Activated T-helper 2 cell treated with anti-CD3 and anti-CD28 coated beads, Interferon-gamma antibody, Interleukin-2, Interleukin-4, amounts not matched to agents 10 μg/mL and 5 μg/mL and 100 μg/mL, durations not matched to agents 14 hours and 24 hours and 36 hours (primary cell): ENCODE measurements around the gene FMN2. TPM values are rescaled to one million over a fixed set of nuclear protein-coding genes. Genes with fewer than 3 reads are reported as not detected.

Experiments used
- DNase-seq: peaks from one replicate; pipeline ENCODE4 v3.0.0; 2021; ENCODE audit warnings: low spot score
- H3K27ac Mint-ChIP-seq: one replicate; pipeline ENCODE4 v1.8.0; 2021; ENCODE audit warnings: mixed read lengths
- H3K27me3 Mint-ChIP-seq: one replicate; pipeline ENCODE4 v1.8.0; 2021; ENCODE audit warnings: low read depth, mixed read lengths
- H3K36me3 Mint-ChIP-seq: one replicate; pipeline ENCODE4 v1.8.0; 2021; ENCODE audit warnings: low read depth, mixed read lengths
- H3K4me1 Mint-ChIP-seq: one replicate; pipeline ENCODE4 v1.8.0; 2021; ENCODE audit warnings: low read depth, mixed read lengths
- H3K4me3 Mint-ChIP-seq: one replicate; pipeline ENCODE4 v1.8.0; 2021; ENCODE audit warnings: low read depth, mild to moderate bottlenecking, moderate library complexity, mixed read lengths
- H3K9me3 Mint-ChIP-seq: one replicate; pipeline ENCODE4 v1.8.0; 2021; ENCODE audit warnings: mixed read lengths
- intact Hi-C: fragments of 100-400 bp; cut with micrococcal nuclease; formaldehyde crosslinking; loops from one replicate; pipeline ENCODE4 v1.15.1; 2023
- total RNA-seq: library from RNA; stranded (reverse); gene quantifications from 2 replicates; pipeline ENCODE4 v1.2.3, GENCODE V29; 2022

Gene FMN2
- total RNA-seq, 1 donor from 2014 or later, result not detected

DNA sequence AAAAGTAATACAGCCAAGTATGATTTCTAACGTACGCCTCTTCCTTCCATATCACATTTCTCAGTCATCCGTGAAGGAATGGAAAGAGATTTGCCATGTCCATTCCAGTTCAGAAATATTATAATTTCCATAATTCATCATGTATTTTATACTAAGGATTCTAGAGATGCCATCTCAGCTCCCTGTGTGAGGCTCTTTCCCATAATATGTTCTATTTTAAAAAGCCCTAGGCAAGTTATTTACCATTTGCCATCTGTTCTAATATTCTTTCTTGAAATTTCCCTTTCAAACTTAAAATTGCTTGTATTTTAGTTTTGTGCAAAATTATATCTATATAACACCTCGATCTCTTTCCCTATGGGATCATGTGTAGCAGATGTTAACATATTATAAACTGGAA lies 106.7 kb downstream of the FMN2 start:
- DNase-seq, result no peak
- H3K4me1 Mint-ChIP-seq, result no peaks in the 10 kb centered on the region
- H3K27me3 Mint-ChIP-seq, result no peaks in the 10 kb centered on the region
- H3K4me3 Mint-ChIP-seq, result no peak overlapping the region
- H3K9me3 Mint-ChIP-seq, result no peaks in the 10 kb centered on the region
- H3K36me3 Mint-ChIP-seq, result no peaks in the 10 kb centered on the region
- intact Hi-C loops, result no loop called here
- H3K27ac Mint-ChIP-seq, result no peak overlapping the region

DNA sequence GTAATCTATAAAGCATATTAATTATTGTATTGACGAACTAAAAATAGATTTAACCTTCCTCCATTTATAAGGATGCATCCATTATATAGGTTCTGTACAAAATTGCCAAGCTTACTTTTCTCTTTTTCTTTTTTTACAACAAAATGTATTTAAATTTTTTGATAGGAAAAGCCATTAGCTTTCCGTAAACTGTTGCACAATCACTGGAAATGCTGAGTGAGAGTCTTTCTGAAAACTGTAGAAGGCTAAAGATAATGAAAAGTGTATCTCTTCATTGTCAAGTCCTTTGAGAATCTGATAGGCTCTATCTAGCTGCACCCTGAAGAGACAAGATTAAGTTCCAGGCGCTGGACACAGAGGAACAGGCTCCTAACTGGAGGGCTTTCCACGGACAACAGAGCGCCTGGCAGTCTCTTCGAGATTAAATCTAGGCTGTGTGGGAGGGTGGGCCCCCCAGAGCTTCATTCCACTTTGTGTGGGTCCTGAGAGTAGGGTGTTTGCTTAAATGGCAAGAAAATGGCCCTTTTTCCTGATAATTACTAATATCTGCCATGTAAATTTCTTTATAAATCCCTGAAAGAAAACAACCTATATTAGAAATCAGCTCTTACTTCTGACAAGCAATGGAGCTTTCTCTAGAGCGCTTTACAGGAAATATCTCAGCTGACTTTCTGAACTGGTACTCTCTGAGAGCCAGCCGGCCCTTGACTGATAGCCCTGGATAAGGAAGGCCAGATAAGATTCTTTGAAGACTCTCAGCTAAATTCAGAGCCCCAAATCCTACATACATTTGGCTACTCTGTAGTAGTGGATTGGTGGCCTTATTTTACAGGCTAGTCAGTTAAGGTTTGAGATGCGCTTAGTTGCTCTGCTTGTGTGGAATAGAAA lies 108.3 kb downstream of the FMN2 start:
- no peak for DNase-seq
- H3K9me3 Mint-ChIP-seq, result no peaks in the 10 kb centered on the region
- intact Hi-C loops, result no loop called here
- no peak overlapping the region for H3K27ac Mint-ChIP-seq
- no peaks in the 10 kb centered on the region for H3K4me1 Mint-ChIP-seq
- H3K4me3 Mint-ChIP-seq, result no peak overlapping the region
- no peaks in the 10 kb centered on the region for H3K36me3 Mint-ChIP-seq
- H3K27me3 Mint-ChIP-seq, result no peaks in the 10 kb centered on the region

- intact Hi-C loops, result no loop called here
- H3K4me3 Mint-ChIP-seq, result no peak overlapping the region
- H3K9me3 Mint-ChIP-seq, result peaks cover 3% of the 10 kb centered on the region
- H3K4me1 Mint-ChIP-seq, result no peaks in the 10 kb centered on the region
- no peaks in the 10 kb centered on the region for H3K36me3 Mint-ChIP-seq
- H3K27me3 Mint-ChIP-seq, result no peaks in the 10 kb centered on the region
- H3K27ac Mint-ChIP-seq, result no peak overlapping the region
- DNase-seq, result no peak
These were observed 110.2 kb downstream of the FMN2 start for GRCh38 chr1:240201931-240202330.

GRCh38 chr1:240207073-240207709 lies 115.5 kb downstream of the FMN2 start:
- Mint-ChIP-seq H3K27me3 (no peaks in the 10 kb centered on the region), H3K4me3 (no peak overlapping the region), H3K4me1 (no peaks in the 10 kb centered on the region), H3K9me3 (peaks cover 8% of the 10 kb centered on the region), H3K27ac (no peak overlapping the region), H3K36me3 (no peaks in the 10 kb centered on the region)
- no peak for DNase-seq
- intact Hi-C loops, result no loop called here

DNA sequence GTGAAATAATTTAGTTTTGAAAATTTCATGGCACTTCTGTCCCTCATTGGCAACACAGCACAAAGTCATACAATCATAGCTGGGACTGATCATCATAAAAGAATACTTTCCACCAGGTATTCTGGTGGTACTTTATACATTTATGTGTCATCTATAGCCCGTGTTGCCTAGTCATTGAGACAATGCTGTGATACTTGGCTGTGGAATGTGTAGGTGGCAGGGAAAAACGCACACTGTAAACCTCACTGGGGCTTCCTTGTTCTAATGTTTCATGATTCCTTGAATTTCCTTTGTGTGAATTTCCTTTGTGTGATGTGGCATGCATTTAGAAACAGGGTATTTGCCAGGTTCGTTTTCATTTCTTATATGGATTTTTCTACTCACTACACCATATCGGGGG lies 118.3 kb downstream of the FMN2 start:
- H3K27me3 Mint-ChIP-seq, result no peaks in the 10 kb centered on the region
- H3K36me3 Mint-ChIP-seq, result no peaks in the 10 kb centered on the region

GRCh38 chr1:240212556-240212955 lies 120.9 kb downstream of the FMN2 start:
- no peak for DNase-seq
- intact Hi-C loops, result no loop called here
- Mint-ChIP-seq H3K4me1 (no peaks in the 10 kb centered on the region), H3K27ac (no peak overlapping the region), H3K36me3 (no peaks in the 10 kb centered on the region), H3K27me3 (no peaks in the 10 kb centered on the region), H3K4me3 (no peak overlapping the region), H3K9me3 (peaks cover 5% of the 10 kb centered on the region)

More for the DNA sequence above, 118.3 kb downstream of the FMN2 start:
- Mint-ChIP-seq H3K27ac (no peak overlapping the region), H3K4me1 (no peaks in the 10 kb centered on the region), H3K9me3 (peaks cover 8% of the 10 kb centered on the region), H3K4me3 (no peak overlapping the region)
- intact Hi-C loops, result no loop called here
- no peak for DNase-seq

- intact Hi-C loops, result no loop called here
- Mint-ChIP-seq H3K4me3 (no peak overlapping the region), H3K4me1 (no peaks in the 10 kb centered on the region), H3K27ac (no peak overlapping the region), H3K27me3 (no peaks in the 10 kb centered on the region), H3K9me3 (peaks cover 9% of the 10 kb centered on the region), H3K36me3 (no peaks in the 10 kb centered on the region)
- no peak for DNase-seq
These were observed 125.7 kb downstream of the FMN2 start for GRCh38 chr1:240217403-240217802.

GRCh38 chr1:240219104-240219503 lies 127.4 kb downstream of the FMN2 start:
- Mint-ChIP-seq H3K4me1 (no peaks in the 10 kb centered on the region), H3K4me3 (no peak overlapping the region), H3K36me3 (no peaks in the 10 kb centered on the region), H3K27ac (no peak overlapping the region), H3K27me3 (no peaks in the 10 kb centered on the region), H3K9me3 (peaks cover 15% of the 10 kb centered on the region)
- no peak for DNase-seq
- intact Hi-C loops, result no loop called here

- no peak for DNase-seq
- Mint-ChIP-seq H3K4me3 (no peak overlapping the region), H3K27ac (no peak overlapping the region), H3K4me1 (no peaks in the 10 kb centered on the region), H3K9me3 (peaks cover 36% of the 10 kb centered on the region), H3K36me3 (no peaks in the 10 kb centered on the region), H3K27me3 (no peaks in the 10 kb centered on the region)
- intact Hi-C loops, result no loop called here
These were observed 134.4 kb downstream of the FMN2 start for GRCh38 chr1:240226102-240226501.

DNA sequence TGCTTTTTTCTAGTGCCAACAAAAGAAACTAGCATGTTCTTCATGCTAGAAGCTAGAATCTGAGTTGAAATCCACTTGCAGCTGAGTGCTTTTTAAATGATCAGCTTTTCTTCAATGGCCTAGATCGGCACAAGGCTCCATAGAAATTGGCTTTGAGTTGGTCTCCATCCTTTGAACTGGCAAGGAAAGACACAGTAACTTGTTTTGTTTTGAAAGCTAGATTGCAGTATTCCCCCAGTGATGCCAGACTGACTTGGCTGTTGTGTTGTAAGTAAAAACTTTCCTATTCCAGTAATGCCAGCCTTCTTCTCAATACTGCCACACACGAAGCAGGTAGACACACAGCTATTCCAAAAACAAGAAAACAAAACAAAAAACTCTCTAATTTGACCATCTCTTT lies 139.1 kb downstream of the FMN2 start:
- Mint-ChIP-seq H3K27me3 (no peaks in the 10 kb centered on the region), H3K27ac (no peak overlapping the region), H3K4me1 (no peaks in the 10 kb centered on the region), H3K9me3 (peaks cover 10% of the 10 kb centered on the region), H3K4me3 (no peak overlapping the region), H3K36me3 (no peaks in the 10 kb centered on the region)
- DNase-seq, result no peak
- intact Hi-C loops, result no loop called here

DNA sequence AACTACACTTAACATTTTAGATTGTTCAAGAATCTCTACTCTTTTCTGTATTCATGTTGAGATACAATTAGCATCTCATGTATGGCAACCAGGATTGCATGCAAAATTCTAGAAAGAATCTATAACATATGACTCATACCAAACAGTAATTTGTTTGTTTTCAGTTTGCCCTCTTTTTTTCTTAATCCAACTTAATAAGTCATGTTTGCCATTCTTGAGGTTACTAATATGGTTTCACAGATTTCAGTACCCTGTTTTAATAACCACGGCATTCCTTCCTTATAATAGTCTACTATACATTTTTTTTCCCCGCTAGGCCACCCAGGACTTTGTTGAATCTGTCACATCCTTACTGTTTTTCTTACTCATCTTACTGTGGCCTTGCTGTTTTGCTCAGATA lies 140.8 kb downstream of the FMN2 start:
- Mint-ChIP-seq H3K27me3 (no peaks in the 10 kb centered on the region), H3K4me3 (no peak overlapping the region), H3K4me1 (no peaks in the 10 kb centered on the region), H3K27ac (no peak overlapping the region), H3K9me3 (peaks cover 3% of the 10 kb centered on the region), H3K36me3 (no peaks in the 10 kb centered on the region)
- intact Hi-C loops, result no loop called here
- DNase-seq, result no peak

DNA sequence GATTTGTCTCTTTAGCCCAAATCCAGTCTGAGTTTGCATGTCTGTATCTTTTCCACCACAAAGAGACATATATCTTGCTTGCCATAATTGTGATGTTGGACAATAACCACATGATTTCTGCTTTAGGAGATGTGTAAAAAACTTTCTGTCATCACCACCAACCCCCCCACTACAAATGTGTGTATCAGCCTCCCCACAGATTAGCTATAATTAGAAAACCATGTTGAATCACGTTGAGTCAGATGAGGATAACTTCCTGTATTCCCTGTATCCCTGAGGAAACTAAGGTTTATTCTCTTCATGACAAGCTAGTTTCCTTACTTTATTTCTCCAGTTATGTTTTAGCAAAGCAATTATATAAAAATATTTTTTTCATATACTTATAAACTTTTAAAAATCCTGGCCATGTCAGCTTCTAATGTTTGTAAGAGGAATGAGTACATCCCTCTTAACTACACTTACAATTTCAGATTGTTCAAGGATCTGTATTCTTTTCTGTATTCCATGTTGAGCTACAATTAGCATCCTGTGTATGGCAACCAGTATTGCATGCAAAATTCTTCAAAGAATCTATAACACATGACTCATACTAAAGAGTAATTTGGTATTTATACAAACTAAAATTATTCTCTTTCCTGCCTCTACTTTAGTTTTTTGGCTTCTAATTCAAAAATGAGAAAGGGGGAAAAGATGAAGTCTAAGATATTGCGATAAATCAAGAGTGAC lies 143.0 kb downstream of the FMN2 start:
- H3K27ac Mint-ChIP-seq, result no peak overlapping the region
- H3K4me1 Mint-ChIP-seq, result no peaks in the 10 kb centered on the region
- no peaks in the 10 kb centered on the region for H3K36me3 Mint-ChIP-seq
- no peak overlapping the region for H3K4me3 Mint-ChIP-seq
- H3K9me3 Mint-ChIP-seq, result no peaks in the 10 kb centered on the region
- no peak for DNase-seq
- intact Hi-C loops, result no loop called here
- no peaks in the 10 kb centered on the region for H3K27me3 Mint-ChIP-seq
